Activated CD4-positive, alpha-beta memory T cell treated with anti-CD3 and anti-CD28 coated beads for 36 hours (primary cell): Measurements from ENCODE around the gene AMBRA1. TPM values are rescaled to one million over a fixed set of nuclear protein-coding genes. Genes with fewer than 3 reads are reported as not detected.

Experiments
- CTCF ChIA-PET: fragments of 350-600 bp; sonication (Branson Sonifier 250); formaldehyde crosslinking; loops from one replicate; lab custom pipeline; 2021; ENCODE audit warnings: antibody characterized with exemption, inconsistent platforms; lab: Charles Lee
- POLR2A ChIA-PET: fragments of 350-600 bp; sonication (Branson Sonifier 250); formaldehyde crosslinking; loops from one replicate; lab custom pipeline; 2021; ENCODE audit warnings: antibody characterized with exemption; lab: Charles Lee
- DNase-seq: peaks from one replicate; pipeline ENCODE4 v3.0.0-alpha.2; 2020
- H3K27ac Mint-ChIP-seq: one replicate; pipeline ENCODE4 v1.8.0; 2021; ENCODE audit warnings: mixed read lengths
- H3K27me3 Mint-ChIP-seq: one replicate; pipeline ENCODE4 v1.8.0; 2021; ENCODE audit warnings: mixed read lengths
- H3K36me3 Mint-ChIP-seq: one replicate; pipeline ENCODE4 v1.8.0; 2021; ENCODE audit warnings: mixed read lengths
- H3K4me1 Mint-ChIP-seq: one replicate; pipeline ENCODE4 v1.8.0; 2021; ENCODE audit warnings: low read depth, mixed read lengths
- H3K4me3 Mint-ChIP-seq: one replicate; pipeline ENCODE4 v1.8.0; 2021; ENCODE audit warnings: mild to moderate bottlenecking, mixed read lengths
- H3K9me3 Mint-ChIP-seq: one replicate; pipeline ENCODE4 v1.8.0; 2021; ENCODE audit warnings: mixed read lengths
- intact Hi-C: fragments of 100-400 bp; cut with micrococcal nuclease; formaldehyde crosslinking; loops from one replicate; pipeline ENCODE4 v1.15.1; 2023
- total RNA-seq, 2 experiments: library from RNA; stranded (reverse); gene quantifications; one replicate each; pipeline ENCODE4 v1.2.3, GENCODE V29; 2021

The AMBRA1 gene
- total RNA-seq, 2 experiments from 2014 or later: 22.5 to 24.1 TPM

- Mint-ChIP-seq H3K4me3 (no peak overlapping the region), H3K4me1 (peaks cover 58% of the 10 kb centered on the region), H3K36me3 (no peaks in the 10 kb centered on the region), H3K9me3 (no peaks in the 10 kb centered on the region), H3K27me3 (no peaks in the 10 kb centered on the region), H3K27ac (peak overlapping the region; percentile 69)
- ChIA-PET CTCF (interaction anchor here (0.8 to 17.2 kb wide), 4 partner anchors 15 to 125 kb away, joined by 3 to 346 read pairs (median 7); partner anchors contain the start of gene DGKZ), POLR2A (interaction anchor here (0.6 kb wide), 1 partner anchor 228 kb away, joined by 3 read pairs; no protein-coding TSS in a partner anchor)
- no peak for DNase-seq
- intact Hi-C loops: no loop called here
Observed at GRCh38 chr11:46363031-46363407, 230.8 kb downstream of the AMBRA1 start.

GRCh38 chr11:46362156-46363030 lies 231.4 kb downstream of the AMBRA1 start:
- H3K27ac Mint-ChIP-seq: peak overlapping the region; percentile 69
- POLR2A ChIA-PET: interaction anchor here (0.6 to 2.2 kb wide), 2 partner anchors 14 to 228 kb away, joined by 3 to 15 read pairs; partner anchors contain the start of gene DGKZ
- H3K4me1 Mint-ChIP-seq: peaks cover 62% of the 10 kb centered on the region
- no peaks in the 10 kb centered on the region for H3K9me3 Mint-ChIP-seq
- H3K27me3 Mint-ChIP-seq: no peaks in the 10 kb centered on the region
- H3K4me3 Mint-ChIP-seq: peak overlapping the region; percentile 72
- CTCF ChIA-PET: interaction anchor here (1.3 to 17.2 kb wide), 4 partner anchors 15 to 125 kb away, joined by 3 to 346 read pairs (median 8); partner anchors contain the start of genes CHRM4 and DGKZ
- intact Hi-C loops: no loop called here
- no peak for DNase-seq
- no peaks in the 10 kb centered on the region for H3K36me3 Mint-ChIP-seq

- intact Hi-C loops: loop anchor here (1.0 to 2.0 kb wide), 2 partner anchors 8 to 19 kb away; partner anchors contain the start of gene MDK
- H3K36me3 Mint-ChIP-seq: no peaks in the 10 kb centered on the region
- H3K27me3 Mint-ChIP-seq: no peaks in the 10 kb centered on the region
- ChIA-PET POLR2A (interaction anchor here (0.5 to 2.2 kb wide), 6 partner anchors 9 to 239 kb away, joined by 3 to 15 read pairs (median 3); partner anchors contain the start of gene DGKZ), CTCF (interaction anchor here (0.8 to 17.2 kb wide), 7 partner anchors 7 to 124 kb away, joined by 3 to 346 read pairs (median 5); partner anchors contain the start of genes CHRM4 and DGKZ)
- peak overlapping the region; percentile 72 for H3K4me3 Mint-ChIP-seq
- H3K9me3 Mint-ChIP-seq: no peaks in the 10 kb centered on the region
- H3K4me1 Mint-ChIP-seq: peaks cover 62% of the 10 kb centered on the region
- peak overlapping the region; percentile 84 for H3K27ac Mint-ChIP-seq
- peak; percentile 84 for DNase-seq
Observed at GRCh38 chr11:46361283-46362155, 232.3 kb downstream of the AMBRA1 start.

- Mint-ChIP-seq H3K27me3 (no peaks in the 10 kb centered on the region), H3K27ac (peak overlapping the region; percentile 84), H3K4me3 (peak overlapping the region; percentile 72), H3K4me1 (peaks cover 64% of the 10 kb centered on the region), H3K9me3 (no peaks in the 10 kb centered on the region), H3K36me3 (no peaks in the 10 kb centered on the region)
- DNase-seq: no peak
- intact Hi-C loops: loop anchor here (1.0 to 2.0 kb wide), 2 partner anchors 8 to 20 kb away; partner anchors contain the start of gene MDK
- CTCF ChIA-PET: interaction anchor here (0.8 to 17.2 kb wide), 7 partner anchors 8 to 139 kb away, joined by 3 to 346 read pairs (median 5); partner anchors contain the start of gene DGKZ
- POLR2A ChIA-PET: interaction anchor here (0.6 to 2.2 kb wide), 5 partner anchors 9 to 218 kb away, joined by 3 to 15 read pairs (median 3); partner anchors contain the start of gene DGKZ
Observed at GRCh38 chr11:46360878-46361277, 232.9 kb downstream of the AMBRA1 start.

- intact Hi-C loops: loop anchor here (2.0 kb wide), 1 partner anchor 21 kb away; the partner anchor contains the start of gene MDK
- Mint-ChIP-seq H3K27me3 (no peaks in the 10 kb centered on the region), H3K4me1 (peaks cover 60% of the 10 kb centered on the region), H3K4me3 (no peak overlapping the region), H3K9me3 (no peaks in the 10 kb centered on the region), H3K27ac (no peak overlapping the region), H3K36me3 (no peaks in the 10 kb centered on the region)
- no peak for DNase-seq
- CTCF ChIA-PET: interaction anchor here (1.0 to 17.2 kb wide), 5 partner anchors 9 to 140 kb away, joined by 3 to 346 read pairs (median 5); partner anchors contain the start of gene DGKZ
- POLR2A ChIA-PET: interaction anchor here (0.6 to 2.2 kb wide), 4 partner anchors 8 to 576 kb away, joined by 3 to 15 read pairs (median 10); partner anchors contain the start of gene DGKZ
Observed at GRCh38 chr11:46359953-46360352, 233.9 kb downstream of the AMBRA1 start.

- H3K27me3 Mint-ChIP-seq: no peaks in the 10 kb centered on the region
- no peak for DNase-seq
- intact Hi-C loops: no loop called here
- peak overlapping the region; percentile 65 for H3K27ac Mint-ChIP-seq
- no peak overlapping the region for H3K4me3 Mint-ChIP-seq
- H3K4me1 Mint-ChIP-seq: peaks cover 67% of the 10 kb centered on the region
- CTCF ChIA-PET: interaction anchor here (0.8 to 17.2 kb wide), 4 partner anchors 10 to 35 kb away, joined by 3 to 346 read pairs (median 13); partner anchors contain the start of gene DGKZ
- POLR2A ChIA-PET: interaction anchor here (2.4 kb wide), 1 partner anchor 9 kb away, joined by 12 read pairs; the partner anchor contains the start of gene DGKZ
- no peaks in the 10 kb centered on the region for H3K9me3 Mint-ChIP-seq
- no peaks in the 10 kb centered on the region for H3K36me3 Mint-ChIP-seq
Observed at GRCh38 chr11:46357483-46357936, 236.3 kb downstream of the AMBRA1 start.

- CTCF ChIA-PET: interaction anchor here (0.8 to 3.7 kb wide), 5 partner anchors 8 to 35 kb away, joined by 3 to 23 read pairs (median 3); partner anchors contain the start of gene DGKZ
- Mint-ChIP-seq H3K36me3 (no peaks in the 10 kb centered on the region), H3K9me3 (no peaks in the 10 kb centered on the region), H3K4me3 (no peak overlapping the region), H3K27me3 (no peaks in the 10 kb centered on the region), H3K27ac (peak overlapping the region; percentile 39), H3K4me1 (peaks cover 65% of the 10 kb centered on the region)
- intact Hi-C loops: no loop called here
- POLR2A ChIA-PET: interaction anchor here (2.4 kb wide), 1 partner anchor 9 kb away, joined by 12 read pairs; the partner anchor contains the start of gene DGKZ
- no peak for DNase-seq
Observed at GRCh38 chr11:46356924-46357482, 236.8 kb downstream of the AMBRA1 start.

- Mint-ChIP-seq H3K4me1 (peaks cover 85% of the 10 kb centered on the region), H3K4me3 (peak overlapping the region; percentile 76), H3K9me3 (no peaks in the 10 kb centered on the region), H3K36me3 (peaks cover 2% of the 10 kb centered on the region), H3K27ac (peak overlapping the region; percentile 87), H3K27me3 (no peaks in the 10 kb centered on the region)
- CTCF ChIA-PET: interaction anchor here (1.0 to 15.3 kb wide), 4 partner anchors 13 to 176 kb away, joined by 3 to 346 read pairs (median 45); partner anchors contain the start of gene CHRM4
- intact Hi-C loops: loop anchor here (1.0 kb wide), 1 partner anchor 8 kb away; no protein-coding TSS in a partner anchor
- DNase-seq: peak; percentile 78
- POLR2A ChIA-PET: interaction anchor here (1.3 kb wide), 1 partner anchor 12 kb away, joined by 8 read pairs; no protein-coding TSS in a partner anchor
Observed at GRCh38 chr11:46353698-46354097, 240.1 kb downstream of the AMBRA1 start.

- POLR2A ChIA-PET: interaction anchor here (0.8 to 2.4 kb wide), 2 partner anchors 8 to 9 kb away, joined by 3 to 15 read pairs; no protein-coding TSS in a partner anchor
- H3K27ac Mint-ChIP-seq: peak overlapping the region; percentile 87
- CTCF ChIA-PET: interaction anchor here (0.5 to 15.3 kb wide), 28 partner anchors 8 to 349 kb away, joined by 3 to 346 read pairs (median 5); partner anchors contain the start of genes ARHGAP1, ATG13, CHRM4 and CREB3L1
- peak; percentile 86 for DNase-seq
- intact Hi-C loops: loop anchor here (1.0 kb wide), 3 partner anchors 15 to 177 kb away; no protein-coding TSS in a partner anchor
- H3K4me3 Mint-ChIP-seq: peak overlapping the region; percentile 76
- H3K36me3 Mint-ChIP-seq: peaks cover 2% of the 10 kb centered on the region
- H3K27me3 Mint-ChIP-seq: no peaks in the 10 kb centered on the region
- no peaks in the 10 kb centered on the region for H3K9me3 Mint-ChIP-seq
- peaks cover 78% of the 10 kb centered on the region for H3K4me1 Mint-ChIP-seq
Observed at GRCh38 chr11:46352063-46352841, 241.6 kb downstream of the AMBRA1 start.
